ENCODE measurements around the gene RANBP9.
A peak's percentile ranks its signal among the peaks of the same experiment; 100 is the strongest.

The RANBP9 gene

GRCh38 chr6:13710552-13711323, 897 bp downstream of the RANBP9 start:
- peak; percentile 40 for DNase-seq

GRCh38 chr6:13709689-13710551, 1.7 kb downstream of the RANBP9 start:
- no peak for DNase-seq

- DNase-seq: no peak
These were observed 2.9 kb downstream of the RANBP9 start for GRCh38 chr6:13708736-13709135.

- no peak for DNase-seq
These were observed 8.1 kb downstream of the RANBP9 start for GRCh38 chr6:13703496-13703895.

GRCh38 chr6:13702809-13703302, 8.8 kb downstream of the RANBP9 start:
- DNase-seq: no peak

- no peak for DNase-seq
These were observed 11.4 kb downstream of the RANBP9 start for GRCh38 chr6:13700232-13700631.

GRCh38 chr6:13698715-13699114, 12.9 kb downstream of the RANBP9 start:
- no peak for DNase-seq

- no peak for DNase-seq
These were observed 13.8 kb downstream of the RANBP9 start for GRCh38 chr6:13697857-13698256.

- no peak for DNase-seq
These were observed 15.4 kb downstream of the RANBP9 start for GRCh38 chr6:13696226-13696625.

GRCh38 chr6:13695252-13695651, 16.4 kb downstream of the RANBP9 start:
- DNase-seq: no peak

GRCh38 chr6:13694562-13694961, 17.1 kb downstream of the RANBP9 start:
- DNase-seq: no peak

GRCh38 chr6:13689511-13690256, 22.0 kb downstream of the RANBP9 start:
- no peak for DNase-seq

GRCh38 chr6:13688692-13689196, 22.9 kb downstream of the RANBP9 start:
- DNase-seq: no peak

- DNase-seq: no peak
These were observed 23.7 kb downstream of the RANBP9 start for GRCh38 chr6:13687917-13688351.

GRCh38 chr6:13684855-13685254, 26.8 kb downstream of the RANBP9 start:
- no peak for DNase-seq

GRCh38 chr6:13683038-13683437, 28.6 kb downstream of the RANBP9 start:
- no peak for DNase-seq

- DNase-seq: no peak
These were observed 29.3 kb downstream of the RANBP9 start for GRCh38 chr6:13682346-13682745.

GRCh38 chr6:13681305-13682061, 30.2 kb downstream of the RANBP9 start:
- DNase-seq: no peak

- DNase-seq: no peak
These were observed 31.1 kb downstream of the RANBP9 start for GRCh38 chr6:13680448-13680968.

GRCh38 chr6:13679996-13680395, 31.6 kb downstream of the RANBP9 start:
- no peak for DNase-seq

GRCh38 chr6:13678255-13678983, 33.2 kb downstream of the RANBP9 start:
- DNase-seq: no peak

Measured in NK-92 treated with Interleukin-12 subunit alpha and Interleukin-12 subunit beta, amount 100 ng/mL, for 24 hours (cell line).